ENCODE measurements around the gene UCHL1. TPM values are rescaled to one million over a fixed set of nuclear protein-coding genes. Genes with fewer than 3 reads are reported as not detected.

Gene UCHL1
- total and polyA plus RNA-seq, 10 of the 15 experiments (the other 5 are each of a cell fraction or from before 2014, with no cell fraction given): 0.29 to 178 (median 125) TPM

DNA sequence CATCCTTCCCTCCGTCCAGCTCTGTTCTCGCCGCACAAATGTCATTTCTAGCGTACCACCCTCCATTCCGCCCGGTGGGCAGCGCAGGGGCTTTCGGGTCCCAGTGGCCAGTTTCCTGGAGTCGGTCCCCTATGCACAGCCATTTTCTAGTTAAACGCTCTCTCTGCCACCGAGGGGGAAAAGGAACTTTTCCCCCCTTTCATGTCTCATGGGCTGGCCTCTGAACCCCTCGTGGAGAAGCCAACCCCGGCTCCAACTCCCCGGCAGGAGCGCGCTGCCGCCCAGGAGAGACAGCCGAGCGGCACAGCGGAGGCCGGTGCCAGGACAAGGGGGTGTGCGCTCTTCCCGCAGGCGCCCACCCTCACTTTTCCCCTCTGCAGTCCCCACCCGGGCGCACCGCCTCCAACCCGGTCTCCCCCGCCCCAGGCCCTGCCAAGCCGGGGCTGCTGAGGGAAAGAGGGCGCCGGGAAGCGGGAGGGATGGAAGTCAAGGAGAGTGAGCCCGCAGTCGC lies 43.0 kb upstream of the UCHL1 start:
- H4K20me1 ChIP-seq (ENCODE audit: control insufficient read depth, insufficient read depth): peaks cover 2% of the 10 kb centered on the region; the same call in 1 of the 2 replicates

More for the DNA sequence above, 43.0 kb upstream of the UCHL1 start:
- WGBS (ENCODE audit: insufficient coverage, insufficient replicate concordance, low lambda C conversion rate, missing lambda C conversion rate): 1% methylated on average over 30 of the region's 35 CpGs
- intact Hi-C loops (cut with micrococcal nuclease; ENCODE audit: unreplicated experiment) (loop anchor here (1.0 to 10.0 kb wide), 6 partner anchors 66 to 479 kb away; no protein-coding TSS in a partner anchor), in situ Hi-C loops (cut with MboI) (loop anchor here (10.0 kb wide), 1 partner anchor 479 kb away; no protein-coding TSS in a partner anchor)
- H3K27me3 ChIP-seq (replicated peaks in 1 of 2; ENCODE audit: control insufficient read depth in 2 of 2, insufficient read depth in 2 of 2, low read length in 1 of 2): no peaks in the 10 kb centered on the region
- H3K27ac ChIP-seq (ENCODE audit: control insufficient read depth, insufficient read depth): peak overlapping the region; percentile 71; the same call in 1 of the 2 replicates
- no peak for FAIRE-seq
- no peaks in the 10 kb centered on the region for H3K36me3 ChIP-seq (ENCODE audit: control insufficient read depth in 2 of 2, insufficient read depth in 2 of 2, low read length in 1 of 2)
- no TSS peak for BruUV-seq (replicated peaks)
- ChIA-PET RAD21 (ENCODE audit: unreplicated experiment) (interaction anchor here (0.5 to 11.9 kb wide), 18 partner anchors 9 to 305 kb away, joined by 3 to 262 read pairs (median 3); no protein-coding TSS in a partner anchor), CTCF (interaction anchor here (0.6 to 18.7 kb wide), 28 partner anchors 9 to 316 kb away, joined by 3 to 567 read pairs (median 4); no protein-coding TSS in a partner anchor), SMC1A (ENCODE audit: uncharacterized antibody, unreplicated experiment) (interaction anchor here (0.7 to 18.1 kb wide), 22 partner anchors 9 to 288 kb away, joined by 3 to 362 read pairs (median 5); no protein-coding TSS in a partner anchor), POLR2A (interaction anchor here (0.6 to 2.0 kb wide), 5 partner anchors 14 to 333 kb away, joined by 3 to 6 read pairs (median 3); no protein-coding TSS in a partner anchor)
- H3K4me3 ChIP-seq: peak overlapping the region; percentile 83
- H3K79me2 ChIP-seq (ENCODE audit: control insufficient read depth, insufficient read depth, low read length): peaks cover 43% of the 10 kb centered on the region
- ATAC-seq: peak; percentile 14
- TF ChIP-seq HDAC6 (IDR thresholded peaks at IDR 0.05; ENCODE audit: unreplicated experiment) (peak; percentile 90), YY1 (IDR thresholded peaks at IDR 0.05; ENCODE audit: low read depth, low read length) (peak; percentile 5; the same call in 1 of the 2 replicates)
- TF ChIP-seq, protein P1, sequence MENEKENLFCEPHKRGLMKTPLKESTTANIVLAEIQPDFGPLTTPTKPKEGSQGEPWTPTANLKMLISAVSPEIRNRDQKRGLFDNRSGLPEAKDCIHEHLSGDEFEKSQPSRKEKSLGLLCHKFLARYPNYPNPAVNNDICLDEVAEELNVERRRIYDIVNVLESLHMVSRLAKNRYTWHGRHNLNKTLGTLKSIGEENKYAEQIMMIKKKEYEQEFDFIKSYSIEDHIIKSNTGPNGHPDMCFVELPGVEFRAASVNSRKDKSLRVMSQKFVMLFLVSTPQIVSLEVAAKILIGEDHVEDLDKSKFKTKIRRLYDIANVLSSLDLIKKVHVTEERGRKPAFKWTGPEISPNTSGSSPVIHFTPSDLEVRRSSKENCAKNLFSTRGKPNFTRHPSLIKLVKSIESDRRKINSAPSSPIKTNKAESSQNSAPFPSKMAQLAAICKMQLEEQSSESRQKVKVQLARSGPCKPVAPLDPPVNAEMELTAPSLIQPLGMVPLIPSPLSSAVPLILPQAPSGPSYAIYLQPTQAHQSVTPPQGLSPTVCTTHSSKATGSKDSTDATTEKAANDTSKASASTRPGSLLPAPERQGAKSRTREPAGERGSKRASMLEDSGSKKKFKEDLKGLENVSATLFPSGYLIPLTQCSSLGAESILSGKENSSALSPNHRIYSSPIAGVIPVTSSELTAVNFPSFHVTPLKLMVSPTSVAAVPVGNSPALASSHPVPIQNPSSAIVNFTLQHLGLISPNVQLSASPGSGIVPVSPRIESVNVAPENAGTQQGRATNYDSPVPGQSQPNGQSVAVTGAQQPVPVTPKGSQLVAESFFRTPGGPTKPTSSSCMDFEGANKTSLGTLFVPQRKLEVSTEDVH (IDR thresholded peaks at IDR 0.05; ENCODE audit: low read depth, partially characterized antibody): no peak
- peak overlapping the region; percentile 74 for H3K9ac ChIP-seq (ENCODE audit: control insufficient read depth, insufficient read depth, low read length)
- H3K4me2 ChIP-seq (ENCODE audit: control insufficient read depth, insufficient read depth): peak overlapping the region; percentile 85
- H2AFZ ChIP-seq (ENCODE audit: control insufficient read depth, low read depth, low read length): peak overlapping the region; percentile 88
- H3K9me3 ChIP-seq (replicated peaks; ENCODE audit: control insufficient read depth, insufficient read depth, low read length): no peaks in the 10 kb centered on the region
- DNase-seq (ENCODE audit: low read depth, low spot score): no peak
- H3K4me1 ChIP-seq (ENCODE audit: control insufficient read depth, insufficient read depth, low read length): no peaks in the 10 kb centered on the region; the same call in 1 of the 2 replicates

Data from GM12878 (cell line).